ENCODE results near the gene VWC2L.

Gene VWC2L

GRCh38 chr2:214410918-214411554 lies at the start of gene VWC2L:
Gene VWC2L, plus strand, starts transcription at chr2:214411054. Its CDS starts 3,140 bp downstream, at chr2:214414194.
- peak; percentile 19 for DNase-seq (ENCODE audit: low read depth)

GRCh38 chr2:214361116-214361515 lies 49.7 kb upstream of the VWC2L start:
- no peak for DNase-seq (ENCODE audit: low read depth)

- DNase-seq (ENCODE audit: low read depth), result no peak
Measured at GRCh38 chr2:214365549-214365948, 45.3 kb upstream of the VWC2L start.

GRCh38 chr2:214367171-214367570 lies 43.7 kb upstream of the VWC2L start:
- no peak for DNase-seq (ENCODE audit: low read depth)

- no peak for DNase-seq (ENCODE audit: low read depth)
Measured at GRCh38 chr2:214376618-214377285, 34.1 kb upstream of the VWC2L start.

- DNase-seq (ENCODE audit: low read depth), result no peak
Measured at GRCh38 chr2:214377286-214377624, 33.6 kb upstream of the VWC2L start.

- no peak for DNase-seq (ENCODE audit: low read depth)
Measured at GRCh38 chr2:214378455-214379103, 32.3 kb upstream of the VWC2L start.

GRCh38 chr2:214379227-214379626 lies 31.6 kb upstream of the VWC2L start:
- no peak for DNase-seq (ENCODE audit: low read depth)

- DNase-seq (ENCODE audit: low read depth), result no peak
Measured at GRCh38 chr2:214380681-214381080, 30.2 kb upstream of the VWC2L start.

- no peak for DNase-seq (ENCODE audit: low read depth)
Measured at GRCh38 chr2:214382229-214382628, 28.6 kb upstream of the VWC2L start.

- DNase-seq (ENCODE audit: low read depth), result no peak
Measured at GRCh38 chr2:214386720-214387119, 24.1 kb upstream of the VWC2L start.

- no peak for DNase-seq (ENCODE audit: low read depth)
Measured at GRCh38 chr2:214389334-214389733, 21.5 kb upstream of the VWC2L start.

GRCh38 chr2:214393796-214394195 lies 17.1 kb upstream of the VWC2L start:
- DNase-seq (ENCODE audit: low read depth), result no peak

- no peak for DNase-seq (ENCODE audit: low read depth)
Measured at GRCh38 chr2:214395040-214395439, 15.8 kb upstream of the VWC2L start.

- no peak for DNase-seq (ENCODE audit: low read depth)
Measured at GRCh38 chr2:214401580-214401979, 9.3 kb upstream of the VWC2L start.

GRCh38 chr2:214410128-214410775 lies 602 bp upstream of the VWC2L start:
- no peak for DNase-seq (ENCODE audit: low read depth)

GRCh38 chr2:214412679-214413078 lies 1.8 kb downstream of the VWC2L start:
- DNase-seq (ENCODE audit: low read depth), result no peak

- DNase-seq (ENCODE audit: low read depth), result no peak
Measured at GRCh38 chr2:214436470-214436869, 25.6 kb downstream of the VWC2L start.

GRCh38 chr2:214450118-214450894 lies 39.5 kb downstream of the VWC2L start:
- DNase-seq (ENCODE audit: low read depth), result no peak

GRCh38 chr2:214451516-214452275 lies 40.8 kb downstream of the VWC2L start:
- DNase-seq (ENCODE audit: low read depth), result no peak

- DNase-seq (ENCODE audit: low read depth), result peak; percentile 5
Measured at GRCh38 chr2:214465363-214466146, 54.7 kb downstream of the VWC2L start.

Measured in HS-27A (cell line).